ENCODE measurements around the gene PRUNE1. TPM values are rescaled to one million over a fixed set of nuclear protein-coding genes. Genes with fewer than 3 reads are reported as not detected.
A peak's percentile ranks its signal among the peaks of the same experiment; 100 is the strongest.

The PRUNE1 gene
- total RNA-seq, 1 donor from 2014 or later = 43.6 TPM

GRCh38 chr1:151037032-151037431 lies 28.8 kb downstream of the PRUNE1 start:
- ATAC-seq (no peak), DNase-seq (no peak)
- intact Hi-C loops (cut with micrococcal nuclease) = no loop called here

DNA sequence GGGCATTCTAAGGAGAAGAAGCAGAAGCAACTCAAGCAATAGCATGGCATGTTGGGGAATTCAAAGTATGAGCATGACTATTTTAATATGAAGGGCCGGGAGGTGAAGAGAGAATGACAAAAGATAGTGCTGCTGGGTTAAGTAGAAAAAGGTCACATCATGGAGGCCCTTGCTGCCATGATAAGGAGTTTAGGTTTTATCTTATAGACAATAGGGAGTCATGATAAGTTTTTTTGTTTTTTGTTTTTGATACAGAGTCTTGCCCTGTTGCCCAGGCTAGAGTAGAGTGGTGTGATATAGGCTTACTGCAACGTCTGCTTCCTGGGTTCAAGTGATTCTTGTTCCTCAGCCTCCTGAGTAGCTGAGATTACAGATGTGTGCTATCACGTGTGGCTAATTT lies 31.3 kb downstream of the PRUNE1 start:
- ATAC-seq = no peak
- intact Hi-C loops (cut with micrococcal nuclease) = no loop called here

DNA sequence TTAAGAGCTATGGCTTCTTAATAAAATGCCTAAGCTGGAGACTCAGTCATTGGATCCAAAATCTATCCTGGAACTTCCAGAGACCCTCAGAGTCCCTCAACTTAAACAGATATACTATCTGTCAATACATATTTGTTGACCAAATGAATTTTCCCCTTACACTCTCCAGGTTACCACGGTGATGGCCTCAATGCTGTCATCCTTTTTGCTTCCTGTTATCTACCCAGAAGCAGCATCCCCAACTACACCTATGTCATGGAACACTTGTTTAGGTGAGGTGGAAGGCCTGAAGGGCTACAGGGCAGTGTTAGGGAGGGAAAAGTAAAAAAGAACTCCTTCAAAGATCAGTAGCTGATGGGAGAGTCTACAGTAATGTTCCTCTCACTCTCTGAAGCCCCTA lies 34.9 kb downstream of the PRUNE1 start:
- intact Hi-C loops (cut with micrococcal nuclease) = no loop called here
- ATAC-seq = no peak
- no peak for DNase-seq

More for the DNA sequence above, 31.3 kb downstream of the PRUNE1 start:
- no peak for DNase-seq

DNA sequence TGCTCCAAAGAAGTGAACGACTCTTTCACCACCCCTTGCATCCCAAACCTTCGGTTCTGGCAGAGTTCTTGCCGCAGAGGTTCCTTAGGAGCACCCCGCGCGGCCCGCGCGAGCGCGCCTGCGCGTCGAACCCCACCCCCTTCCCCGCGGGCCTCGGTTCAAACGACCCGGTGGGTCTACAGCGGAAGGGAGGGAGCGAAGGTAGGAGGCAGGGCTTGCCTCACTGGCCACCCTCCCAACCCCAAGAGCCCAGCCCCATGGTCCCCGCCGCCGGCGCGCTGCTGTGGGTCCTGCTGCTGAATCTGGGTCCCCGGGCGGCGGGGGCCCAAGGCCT lies 39.3 kb downstream of the PRUNE1 start, which contains the start of gene C1orf56:
Gene C1orf56 (plus strand): TSS at position 161 of the 334 bp plus-strand sequence. CDS start 97 bp downstream, at position 258.
- intact Hi-C loops (cut with micrococcal nuclease) = no loop called here
- ATAC-seq (peak; percentile 88), DNase-seq (peak; percentile 83)

- intact Hi-C loops (cut with micrococcal nuclease) = no loop called here
- DNase-seq (peak; percentile 80), ATAC-seq (peak; percentile 83)
These were observed 39.8 kb downstream of the PRUNE1 start for GRCh38 chr1:151047925-151048644.

DNA sequence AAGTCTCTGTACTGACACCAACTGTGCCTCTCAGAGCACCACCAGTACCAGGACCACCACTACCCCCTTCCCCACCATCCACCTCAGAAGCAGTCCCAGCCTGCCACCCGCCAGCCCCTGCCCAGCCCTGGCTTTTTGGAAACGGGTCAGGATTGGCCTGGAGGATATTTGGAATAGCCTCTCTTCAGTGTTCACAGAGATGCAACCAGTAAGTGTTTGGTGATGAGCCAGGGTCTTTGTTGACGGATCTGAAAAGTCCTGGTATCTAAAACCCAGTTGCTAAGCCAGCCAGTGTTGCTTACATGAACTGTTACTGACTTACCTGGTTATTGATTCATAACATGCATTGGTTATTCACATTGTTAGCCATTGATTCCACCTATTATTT lies 40.4 kb downstream of the PRUNE1 start:
- DNase-seq = no peak
- intact Hi-C loops (cut with micrococcal nuclease) = no loop called here
- no peak for ATAC-seq

DNA sequence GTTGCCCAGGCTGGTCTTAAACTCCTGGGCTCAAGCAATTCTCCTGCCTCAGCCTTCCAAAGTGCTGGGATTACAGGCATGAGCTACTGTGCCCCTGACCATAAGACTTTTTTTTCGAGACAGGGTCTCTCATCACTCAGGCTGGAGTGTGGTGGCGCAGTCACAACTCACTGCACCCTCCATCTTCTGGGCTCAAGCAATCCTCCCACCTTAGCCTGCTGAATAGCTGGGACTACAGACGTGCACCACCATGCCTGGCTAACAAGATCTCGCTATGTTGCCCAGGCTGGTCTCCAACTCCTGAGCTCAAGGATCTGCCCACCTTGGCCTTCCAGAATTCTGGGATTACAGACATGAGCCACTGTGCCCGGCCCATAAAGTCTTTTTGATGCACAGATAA lies 41.2 kb downstream of the PRUNE1 start:
- no peak for ATAC-seq
- DNase-seq = no peak
- intact Hi-C loops (cut with micrococcal nuclease) = no loop called here

DNA sequence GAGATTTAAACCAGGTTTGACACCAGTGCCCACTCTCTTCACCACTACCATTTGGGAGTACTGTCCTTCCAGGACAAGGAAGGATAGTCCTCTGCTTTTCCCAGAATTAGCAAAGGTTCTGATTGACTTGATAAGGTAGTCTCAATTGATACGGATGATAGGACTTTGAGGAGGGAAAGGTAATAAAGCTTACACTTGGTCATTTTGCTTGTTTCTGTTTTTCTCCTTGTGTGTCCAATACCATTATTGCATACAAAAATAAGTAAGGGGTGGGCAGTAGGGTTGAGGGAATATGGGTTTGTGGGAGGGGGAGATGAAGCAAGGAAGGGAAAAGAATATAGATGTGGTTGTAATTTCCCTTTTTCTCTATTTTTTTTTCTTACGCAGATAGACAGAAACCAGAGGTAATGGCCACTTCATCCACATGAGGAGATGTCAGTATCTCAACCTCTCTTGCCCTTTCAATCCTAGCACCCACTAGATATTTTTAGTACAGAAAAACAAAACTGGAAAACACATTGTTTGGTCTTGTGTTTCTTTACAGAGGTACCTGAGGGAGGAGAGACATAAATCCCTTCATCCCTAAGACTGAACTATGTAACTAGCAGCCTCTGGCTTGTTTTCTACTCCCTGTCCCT lies 41.9 kb downstream of the PRUNE1 start:
- intact Hi-C loops (cut with micrococcal nuclease) = no loop called here
- DNase-seq = no peak
- ATAC-seq = no peak

DNA sequence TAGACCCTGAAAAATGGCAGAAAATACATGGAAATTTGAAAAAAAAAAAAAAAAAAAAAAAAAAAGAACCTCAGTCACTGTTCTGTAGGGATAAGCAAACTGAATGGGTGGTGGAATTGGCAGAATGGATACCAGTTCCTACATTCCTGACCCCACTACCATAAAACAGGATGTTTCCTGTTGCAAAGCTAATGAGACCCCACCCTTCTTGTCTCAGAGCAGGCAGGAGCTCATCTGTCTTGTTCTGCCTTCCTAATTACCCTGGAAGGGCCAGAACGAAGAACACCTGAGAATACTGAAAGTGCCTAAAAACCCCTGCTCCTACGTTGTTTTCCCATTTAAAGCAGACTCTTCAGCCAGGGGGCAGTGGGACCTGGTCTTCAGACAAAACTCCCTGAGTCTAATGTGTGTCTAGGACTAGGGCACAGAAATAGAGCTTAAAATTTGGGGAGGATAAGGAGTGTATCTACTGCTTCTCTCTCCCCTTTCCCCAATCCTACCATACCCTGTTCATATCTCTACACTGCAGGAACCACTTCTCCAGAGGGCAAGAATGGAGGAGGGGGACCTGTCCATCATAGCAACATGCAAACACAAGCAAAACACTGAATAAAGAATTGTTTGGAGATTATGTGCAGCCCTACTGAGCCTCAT lies 43.2 kb downstream of the PRUNE1 start:
- no peak for DNase-seq
- intact Hi-C loops (cut with micrococcal nuclease) = no loop called here
- no peak for ATAC-seq

- DNase-seq (no peak), ATAC-seq (no peak)
- intact Hi-C loops (cut with micrococcal nuclease) = no loop called here
These were observed 46.8 kb downstream of the PRUNE1 start for GRCh38 chr1:151054971-151055547.

- ATAC-seq (no peak), DNase-seq (no peak)
- intact Hi-C loops (cut with micrococcal nuclease) = no loop called here
These were observed 47.3 kb downstream of the PRUNE1 start for GRCh38 chr1:151055581-151055980.

- intact Hi-C loops (cut with micrococcal nuclease) = no loop called here
- ATAC-seq (no peak), DNase-seq (no peak)
These were observed 47.9 kb downstream of the PRUNE1 start for GRCh38 chr1:151056149-151056548.

DNA sequence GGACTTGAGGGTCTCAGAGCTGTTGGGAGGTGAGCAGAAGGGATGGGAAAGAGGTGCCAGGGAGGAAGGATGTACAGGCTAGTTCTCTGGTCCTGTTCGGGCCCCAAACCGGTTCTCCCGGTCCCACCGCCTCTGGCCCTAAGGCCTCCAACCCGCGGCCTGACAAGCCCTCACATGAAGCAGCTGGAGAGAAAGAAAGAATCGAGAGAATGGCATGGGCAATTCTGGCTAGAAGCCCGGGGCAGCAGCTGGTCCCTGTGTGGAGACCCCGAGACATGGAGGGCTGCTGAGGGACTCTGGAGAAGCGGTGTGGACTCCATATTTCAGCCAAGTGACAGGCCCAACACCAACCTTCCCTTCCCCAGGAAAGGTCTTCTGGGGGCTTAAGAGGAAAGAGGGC lies 50.4 kb downstream of the PRUNE1 start:
- no peak for DNase-seq
- peak; percentile 3 for ATAC-seq
- intact Hi-C loops (cut with micrococcal nuclease) = no loop called here

- DNase-seq (peak; percentile 93), ATAC-seq (peak; percentile 92)
- intact Hi-C loops (cut with micrococcal nuclease) = no loop called here
These were observed 51.1 kb downstream of the PRUNE1 start, which contains the start of gene CDC42SE1 for GRCh38 chr1:151059109-151060006. Gene CDC42SE1, minus strand, starts transcription at chr1:151059622. Its CDS starts 3,892 bp downstream, at chr1:151055730.

DNA sequence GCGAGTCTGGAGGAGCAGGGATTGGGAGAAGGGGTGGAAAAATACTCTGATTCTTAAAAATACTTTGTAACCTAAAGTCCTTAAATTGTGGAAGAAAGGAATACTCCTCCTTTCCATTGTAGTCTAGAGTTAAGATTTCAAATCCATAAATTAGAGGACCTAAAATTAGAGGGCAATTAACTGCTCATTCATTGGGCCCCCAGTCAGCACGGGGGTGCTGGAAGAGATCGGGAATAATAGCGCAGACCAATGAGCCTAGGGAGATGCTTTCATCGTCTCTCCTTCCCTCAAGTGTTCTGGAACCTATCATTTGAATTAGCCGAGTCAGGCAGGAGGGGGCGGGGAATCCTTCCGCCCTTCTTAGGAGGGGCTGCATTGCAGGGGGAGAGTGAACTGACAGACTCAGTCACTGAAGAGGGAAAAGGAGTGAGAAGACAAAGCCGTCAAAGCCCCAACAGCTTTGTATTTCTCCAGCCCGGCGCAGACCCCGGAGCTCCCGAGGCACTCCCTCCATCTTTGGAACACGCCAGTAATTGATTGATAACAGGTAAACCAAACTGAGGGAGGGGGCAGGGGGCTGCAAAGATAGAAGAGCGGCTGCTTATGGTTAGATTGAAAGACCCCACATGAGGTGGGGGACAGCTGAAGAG lies 51.9 kb downstream of the PRUNE1 start, which contains the start of gene MLLT11:
Gene MLLT11 (plus strand): TSS at position 391 of the 650 bp plus-strand sequence. CDS start 6,828 bp downstream, outside the sequence.
- peak; percentile 64 for ATAC-seq
- peak; percentile 50 for DNase-seq
- intact Hi-C loops (cut with micrococcal nuclease) = no loop called here

DNA sequence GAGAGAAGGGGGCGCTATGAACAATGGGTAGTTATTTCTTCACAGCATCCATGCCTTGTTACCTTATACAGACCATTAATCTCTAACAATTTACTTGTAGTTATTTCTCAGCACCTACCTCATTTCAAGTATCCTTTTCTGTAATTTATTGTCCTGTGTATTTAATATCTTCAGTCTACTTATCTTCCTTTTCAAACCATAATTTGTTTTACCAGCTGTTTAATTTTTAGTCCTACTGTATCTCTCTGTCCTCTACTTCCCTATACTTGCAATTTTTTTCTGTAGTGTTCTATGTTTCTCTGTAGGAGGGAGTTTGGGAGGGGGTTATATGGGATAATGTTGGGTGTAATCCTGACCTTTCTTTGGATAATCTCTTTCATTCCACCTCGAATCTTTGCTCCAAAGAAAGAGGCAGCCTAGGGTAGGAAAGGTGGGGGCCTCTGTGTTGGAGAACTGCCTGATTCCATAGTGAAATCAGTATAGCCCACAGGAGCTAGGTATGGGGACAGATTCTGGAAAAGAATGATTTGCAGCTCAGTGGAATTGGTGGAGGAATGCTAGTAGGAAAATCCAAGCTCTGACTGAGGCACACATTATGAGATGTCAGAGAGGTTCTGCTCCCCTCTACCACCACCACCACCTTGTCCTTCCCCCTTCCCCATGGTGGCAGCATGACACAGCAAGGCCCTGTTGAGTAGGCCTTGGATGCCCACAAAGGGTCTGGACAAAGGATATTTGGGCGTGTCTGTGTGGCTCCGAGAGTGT lies 52.6 kb downstream of the PRUNE1 start:
- DNase-seq (no peak), ATAC-seq (no peak)
- intact Hi-C loops (cut with micrococcal nuclease) = no loop called here

DNA sequence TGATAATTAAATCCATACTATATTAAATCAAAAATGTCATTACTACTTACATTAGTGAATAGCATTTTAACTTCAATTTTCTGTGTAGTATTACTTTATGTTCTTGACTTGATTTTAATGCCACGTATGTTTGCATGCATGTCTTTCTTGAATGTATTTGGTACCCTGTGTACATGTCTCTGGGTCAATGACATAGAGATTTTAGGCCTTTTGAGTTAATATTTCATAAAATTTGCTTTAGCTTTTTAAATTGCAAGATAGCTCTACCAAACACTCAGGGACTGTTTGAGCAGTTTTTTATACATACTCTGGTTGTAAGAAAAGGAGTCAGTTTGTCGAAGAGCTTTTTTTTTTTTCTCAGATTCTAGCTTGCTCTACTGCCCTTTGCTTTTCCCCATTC lies 53.5 kb downstream of the PRUNE1 start:
- ATAC-seq = no peak
- DNase-seq = no peak
- intact Hi-C loops (cut with micrococcal nuclease) = no loop called here
